ENCODE measurements around the gene KRT81. TPM values are rescaled to one million over a fixed set of nuclear protein-coding genes. Genes with fewer than 3 reads are reported as not detected.
A peak's percentile ranks its signal among the peaks of the same experiment; 100 is the strongest.
"Not testable (repeated sequence)": the region's sequence is repeated elsewhere in the genome, so short reads cannot be mapped to it uniquely, and the experiment has no call there.

KRT81 gene
- total RNA-seq, 1 donor from 2014 or later = not detected

DNA sequence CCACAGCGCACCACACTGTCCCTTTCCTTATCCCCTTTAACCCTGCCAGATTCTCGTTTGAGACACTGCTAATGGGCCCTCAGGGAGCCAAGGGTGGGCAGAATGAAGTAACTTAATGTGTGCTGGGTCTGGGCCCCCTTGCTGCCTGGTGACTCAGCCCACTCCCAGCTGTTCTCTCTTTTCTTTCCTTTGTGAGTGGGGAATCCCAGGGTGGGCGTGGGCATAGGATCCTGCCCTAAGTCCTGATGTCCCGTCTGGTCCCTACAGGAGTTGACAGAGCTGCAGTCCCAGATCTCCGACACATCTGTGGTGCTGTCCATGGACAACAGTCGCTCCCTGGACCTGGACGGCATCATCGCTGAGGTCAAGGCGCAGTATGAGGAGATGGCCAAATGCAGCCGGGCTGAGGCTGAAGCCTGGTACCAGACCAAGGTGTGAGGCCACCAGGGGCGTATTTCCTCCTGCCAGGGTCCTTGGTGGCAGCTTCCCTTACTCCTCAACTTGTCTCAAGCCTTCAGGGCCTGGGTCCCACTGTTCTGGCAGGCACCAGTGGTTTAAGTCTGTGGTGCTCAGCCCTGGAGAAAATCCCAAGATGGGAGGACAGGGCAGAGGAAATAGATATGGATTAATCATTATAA is 50.0 kb downstream of the KRT81 start:
- Mint-ChIP-seq H3K9me3 (ENCODE audit: unreplicated experiment) (no peaks in the 10 kb centered on the region), H3K4me1 (ENCODE audit: low read depth, unreplicated experiment) (peaks cover 4% of the 10 kb centered on the region), H3K36me3 (ENCODE audit: unreplicated experiment) (no peaks in the 10 kb centered on the region), H3K27ac (ENCODE audit: unreplicated experiment) (peak overlapping the region; percentile 36), H3K4me3 (ENCODE audit: unreplicated experiment) (no peak overlapping the region), H3K27me3 (ENCODE audit: unreplicated experiment) (peaks cover 15% of the 10 kb centered on the region)
- no peak for DNase-seq
- no peak for TF ChIP-seq CTCF (IDR thresholded peaks at IDR 0.05; ENCODE audit: partially characterized antibody, unreplicated experiment)

DNA sequence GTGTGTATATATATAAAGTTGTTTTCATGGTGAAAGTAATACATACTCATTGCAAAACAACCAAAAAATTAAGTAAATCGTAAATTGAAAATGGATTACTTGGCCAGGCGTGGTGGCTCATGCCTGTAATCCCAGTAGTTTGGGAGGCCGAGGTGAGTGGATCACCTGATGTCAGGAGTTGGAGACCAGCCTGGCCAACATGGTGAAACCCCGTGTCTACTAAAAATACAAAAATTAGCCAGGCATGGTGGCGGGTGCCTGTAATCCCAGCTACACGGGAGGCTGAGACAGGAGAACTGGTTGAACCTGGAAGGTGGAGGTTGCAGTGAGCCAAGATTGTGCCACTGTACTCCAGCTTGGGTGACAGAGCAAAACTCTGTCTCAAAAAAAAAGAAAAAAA is 51.1 kb downstream of the KRT81 start:
- H3K4me1 Mint-ChIP-seq (ENCODE audit: low read depth, unreplicated experiment); DNase-seq; H3K9me3 Mint-ChIP-seq (ENCODE audit: unreplicated experiment); H3K27ac Mint-ChIP-seq (ENCODE audit: unreplicated experiment); H3K4me3 Mint-ChIP-seq (ENCODE audit: unreplicated experiment); H3K36me3 Mint-ChIP-seq (ENCODE audit: unreplicated experiment): not testable (repeated sequence)
- H3K27me3 Mint-ChIP-seq (ENCODE audit: unreplicated experiment) = peaks cover 15% of the 10 kb centered on the region

DNA sequence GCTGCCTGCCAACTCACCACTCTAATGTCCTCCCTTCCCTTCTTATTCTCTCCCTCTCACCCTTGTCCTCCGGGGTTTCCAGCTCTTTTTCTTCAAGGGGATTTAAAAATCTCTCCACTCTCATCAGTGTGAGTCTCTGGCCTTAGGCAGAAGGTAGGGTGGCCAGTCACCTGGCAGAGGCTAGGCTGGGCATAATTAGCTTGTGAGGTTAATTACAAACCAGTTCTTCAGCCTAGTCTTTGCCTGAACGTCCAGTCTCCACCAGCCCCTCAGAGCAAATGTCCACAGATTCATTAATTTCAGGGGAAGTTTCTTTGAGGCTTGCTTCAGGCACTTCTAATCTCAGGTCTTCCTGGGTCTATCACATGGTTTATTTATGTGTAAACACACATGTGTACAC is 51.6 kb downstream of the KRT81 start:
- H3K4me1 Mint-ChIP-seq (ENCODE audit: low read depth, unreplicated experiment) = peaks cover 2% of the 10 kb centered on the region
- H3K4me3 Mint-ChIP-seq (ENCODE audit: unreplicated experiment) = no peak overlapping the region
- no peak for TF ChIP-seq CTCF (IDR thresholded peaks at IDR 0.05; ENCODE audit: partially characterized antibody, unreplicated experiment)
- no peaks in the 10 kb centered on the region for H3K36me3 Mint-ChIP-seq (ENCODE audit: unreplicated experiment)
- peaks cover 15% of the 10 kb centered on the region for H3K27me3 Mint-ChIP-seq (ENCODE audit: unreplicated experiment)
- H3K27ac Mint-ChIP-seq (ENCODE audit: unreplicated experiment) = no peak overlapping the region
- no peaks in the 10 kb centered on the region for H3K9me3 Mint-ChIP-seq (ENCODE audit: unreplicated experiment)
- DNase-seq = no peak

DNA sequence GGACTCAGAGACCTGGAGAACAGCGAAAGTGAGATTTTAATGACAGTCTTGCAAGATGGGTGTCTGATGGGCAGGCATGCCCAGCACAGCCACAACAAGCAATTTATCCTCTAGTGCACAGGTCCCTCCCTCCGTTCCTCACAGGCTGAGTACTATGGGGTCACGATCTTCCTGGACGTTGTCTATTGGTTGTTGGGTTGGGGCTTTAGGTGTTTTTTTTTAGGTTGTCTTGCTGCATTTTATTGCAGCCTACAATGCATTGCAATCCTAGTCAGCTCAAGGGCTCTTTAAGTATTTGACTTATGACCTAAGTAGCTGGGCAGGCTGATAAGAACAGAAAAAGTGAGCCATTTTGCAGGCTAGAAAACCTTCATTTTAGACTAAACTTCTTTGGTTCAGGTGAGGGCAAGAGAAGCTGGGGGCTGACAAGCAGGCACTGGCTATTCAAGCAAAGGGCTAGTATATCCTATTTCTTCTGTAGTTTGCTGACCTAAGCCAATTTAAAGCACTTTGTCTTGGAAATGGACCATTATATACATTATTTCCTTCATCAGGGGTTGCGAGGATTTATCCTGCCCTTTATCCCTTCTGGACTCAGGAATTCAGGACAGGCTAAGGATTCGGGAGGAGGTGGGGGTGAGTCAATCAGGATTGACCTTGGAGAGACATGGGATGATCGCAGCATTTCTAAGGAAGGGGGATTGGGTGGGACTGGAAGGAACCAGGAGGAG is 52.3 kb downstream of the KRT81 start:
- Mint-ChIP-seq H3K27ac (ENCODE audit: unreplicated experiment) (no peak overlapping the region), H3K9me3 (ENCODE audit: unreplicated experiment) (peaks cover 1% of the 10 kb centered on the region), H3K4me1 (ENCODE audit: low read depth, unreplicated experiment) (peaks cover 2% of the 10 kb centered on the region), H3K36me3 (ENCODE audit: unreplicated experiment) (no peaks in the 10 kb centered on the region), H3K4me3 (ENCODE audit: unreplicated experiment) (no peak overlapping the region), H3K27me3 (ENCODE audit: unreplicated experiment) (peaks cover 15% of the 10 kb centered on the region)
- DNase-seq = no peak
- TF ChIP-seq CTCF (IDR thresholded peaks at IDR 0.05; ENCODE audit: partially characterized antibody, unreplicated experiment) = no peak

GRCh38 chr12:52238207-52238840 is 53.0 kb downstream of the KRT81 start:
- Mint-ChIP-seq H3K27ac (ENCODE audit: unreplicated experiment) (no peak overlapping the region), H3K4me3 (ENCODE audit: unreplicated experiment) (no peak overlapping the region), H3K4me1 (ENCODE audit: low read depth, unreplicated experiment) (peaks cover 2% of the 10 kb centered on the region), H3K27me3 (ENCODE audit: unreplicated experiment) (peaks cover 15% of the 10 kb centered on the region), H3K36me3 (ENCODE audit: unreplicated experiment) (no peaks in the 10 kb centered on the region), H3K9me3 (ENCODE audit: unreplicated experiment) (peaks cover 1% of the 10 kb centered on the region)
- no peak for TF ChIP-seq CTCF (IDR thresholded peaks at IDR 0.05; ENCODE audit: partially characterized antibody, unreplicated experiment)
- no peak for DNase-seq

Data from glutamatergic neuron (in vitro differentiated cells).